Caco-2 (cell line): ENCODE measurements around the gene GAS5. TPM values are rescaled to one million over a fixed set of nuclear protein-coding genes. Genes with fewer than 3 reads are reported as not detected.

Experiments used
- BruUV-seq: library from RNA; stranded (reverse); fragments of 400-500 nt; replicated peaks from 2 replicates; lab custom pipeline; 2021; lab: Mats Ljungman, UMichigan
- CTCF ChIA-PET: fragments of 300-600 bp; sonication (Branson Sonifier 250); formaldehyde crosslinking; loops from one replicate; lab custom pipeline; 2022; ENCODE audit warnings: antibody characterized with exemption; lab: Charles Lee
- POLR2A ChIA-PET: fragments of 300-600 bp; sonication (Branson Sonifier 250); formaldehyde crosslinking; loops from one replicate; lab custom pipeline; 2022; ENCODE audit warnings: antibody characterized with exemption; lab: Charles Lee
- DNase-seq, 2 experiments: peaks; one replicate each; pipeline versions ENCODE4 v3.0.0 to v3.0.0-alpha.2; 2020 to 2022
- H3K27me3 ChIP-seq: replicated peaks from 2 replicates; pipeline ENCODE4 v1.6.0; 2011; ENCODE audit warnings: low read length; ENCODE audit not compliant: control insufficient read depth, insufficient read depth
- H3K36me3 ChIP-seq: 2 replicates; pipeline ENCODE4 v1.5.1; 2011; ENCODE audit warnings: low read length; ENCODE audit not compliant: control insufficient read depth, insufficient read depth
- H3K4me1 ChIP-seq: fragments of 250-450 bp; sonication (Bioruptor Pico); 2 replicates; pipeline ENCODE4 v1.5.1; 2020; ENCODE audit warnings: mild to moderate bottlenecking
- H3K4me3 ChIP-seq: 2 replicates; pipeline ENCODE4 v1.5.1; 2011; ENCODE audit warnings: low read depth, mild to moderate bottlenecking, control low read depth, low read length
- H3K9me3 ChIP-seq: fragments of 250-450 bp; sonication (Bioruptor Pico); 2 replicates; pipeline ENCODE4 v1.5.1; 2020; ENCODE audit warnings: mild to moderate bottlenecking, moderate library complexity
- H3K27ac Mint-ChIP-seq: one replicate; pipeline ENCODE4 v1.8.0; 2022; ENCODE audit warnings: mixed read lengths; ENCODE audit not compliant: unreplicated experiment
- H3K27me3 Mint-ChIP-seq: one replicate; pipeline ENCODE4 v1.8.0; 2022; ENCODE audit warnings: mixed read lengths; ENCODE audit not compliant: insufficient read depth, unreplicated experiment
- H3K36me3 Mint-ChIP-seq: one replicate; pipeline ENCODE4 v1.8.0; 2022; ENCODE audit warnings: mild to moderate bottlenecking, mixed read lengths; ENCODE audit not compliant: insufficient read depth, unreplicated experiment
- H3K4me1 Mint-ChIP-seq: one replicate; pipeline ENCODE4 v1.8.0; 2022; ENCODE audit warnings: low read depth, mixed read lengths; ENCODE audit not compliant: unreplicated experiment
- H3K4me3 Mint-ChIP-seq: one replicate; pipeline ENCODE4 v1.8.0; 2022; ENCODE audit warnings: mild to moderate bottlenecking, moderate library complexity, mixed read lengths; ENCODE audit not compliant: unreplicated experiment
- H3K9me3 Mint-ChIP-seq: one replicate; pipeline ENCODE4 v1.8.0; 2022; ENCODE audit warnings: mixed read lengths; ENCODE audit not compliant: unreplicated experiment
- intact Hi-C: fragments of 100-400 bp; cut with micrococcal nuclease; formaldehyde crosslinking; loops from one replicate; pipeline ENCODE4 v1.10.0; 2022; ENCODE audit not compliant: unreplicated experiment
- total RNA-seq: library from RNA; stranded (reverse); gene quantifications from 2 replicates; pipeline ENCODE4 v1.2.3, GENCODE V29; 2022
- TF ChIP-seq, protein P1 (sequence below), 2 experiments: fragments of 200-600 bp in 1 of 2; IDR thresholded peaks; 1 replicate in 1 of 2; 2 replicates in 1 of 2; pipeline versions ENCODE4 v1.5.1 to v1.8.0; 2011 to 2022; ENCODE audit warnings: antibody characterized with exemption in 1 of 2, control low read depth in 1 of 2, inconsistent platforms in 1 of 2, low read depth in 1 of 2, low read length in 1 of 2, mild to moderate bottlenecking in 1 of 2, moderate library complexity in 1 of 2; ENCODE audit not compliant: insufficient read depth in 1 of 2, severe bottlenecking in 1 of 2, unreplicated experiment in 1 of 2

GAS5 gene
- total RNA-seq, 1 experiment from 2014 or later, result 641 TPM

DNA sequence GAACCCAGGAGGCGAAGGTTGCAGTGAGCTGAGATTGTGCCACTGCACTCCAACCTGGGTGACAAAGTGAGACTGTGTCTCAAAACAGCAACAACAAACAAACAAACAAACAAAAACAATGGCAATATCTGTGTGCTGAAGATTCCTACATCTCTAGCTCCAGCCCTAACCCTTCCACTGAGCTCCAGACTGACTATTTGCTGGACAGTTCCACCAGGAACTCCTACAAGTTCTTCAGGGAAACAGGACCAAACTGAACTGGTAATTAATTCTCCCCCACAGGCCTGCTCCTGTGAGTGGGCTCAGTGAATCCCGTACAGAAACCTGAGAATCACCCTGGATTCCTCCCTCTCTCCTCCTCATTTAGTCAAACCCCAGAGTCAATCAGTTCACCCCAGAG, 47.8 kb upstream of the GAS5 start:
- H3K9me3 ChIP-seq, result no peaks in the 10 kb centered on the region
- H3K4me1 ChIP-seq, result 0 out of 2 replicates have a peak, but pooled peaks cover 7% of the 10 kb centered on the region
- H3K27me3 ChIP-seq, result no peaks in the 10 kb centered on the region
- H3K27me3 Mint-ChIP-seq, result no peaks in the 10 kb centered on the region
- TF ChIP-seq, protein P1, sequence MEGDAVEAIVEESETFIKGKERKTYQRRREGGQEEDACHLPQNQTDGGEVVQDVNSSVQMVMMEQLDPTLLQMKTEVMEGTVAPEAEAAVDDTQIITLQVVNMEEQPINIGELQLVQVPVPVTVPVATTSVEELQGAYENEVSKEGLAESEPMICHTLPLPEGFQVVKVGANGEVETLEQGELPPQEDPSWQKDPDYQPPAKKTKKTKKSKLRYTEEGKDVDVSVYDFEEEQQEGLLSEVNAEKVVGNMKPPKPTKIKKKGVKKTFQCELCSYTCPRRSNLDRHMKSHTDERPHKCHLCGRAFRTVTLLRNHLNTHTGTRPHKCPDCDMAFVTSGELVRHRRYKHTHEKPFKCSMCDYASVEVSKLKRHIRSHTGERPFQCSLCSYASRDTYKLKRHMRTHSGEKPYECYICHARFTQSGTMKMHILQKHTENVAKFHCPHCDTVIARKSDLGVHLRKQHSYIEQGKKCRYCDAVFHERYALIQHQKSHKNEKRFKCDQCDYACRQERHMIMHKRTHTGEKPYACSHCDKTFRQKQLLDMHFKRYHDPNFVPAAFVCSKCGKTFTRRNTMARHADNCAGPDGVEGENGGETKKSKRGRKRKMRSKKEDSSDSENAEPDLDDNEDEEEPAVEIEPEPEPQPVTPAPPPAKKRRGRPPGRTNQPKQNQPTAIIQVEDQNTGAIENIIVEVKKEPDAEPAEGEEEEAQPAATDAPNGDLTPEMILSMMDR (IDR thresholded peaks at IDR 0.05; ENCODE audit: insufficient read depth in 1 of 2, low read depth in 1 of 2, low read length in 1 of 2, severe bottlenecking in 1 of 2, unreplicated experiment in 1 of 2), result no peak
- ChIA-PET CTCF (no interaction called here), POLR2A (no interaction called here)
- H3K9me3 Mint-ChIP-seq, result no peaks in the 10 kb centered on the region
- H3K4me3 Mint-ChIP-seq, result no peak overlapping the region
- H3K4me3 ChIP-seq, result no peak overlapping the region
- no peaks in the 10 kb centered on the region for H3K36me3 ChIP-seq
- peaks cover 10% of the 10 kb centered on the region for H3K4me1 Mint-ChIP-seq
- no peak for DNase-seq
- BruUV-seq, result no TSS peak
- H3K36me3 Mint-ChIP-seq, result no peaks in the 10 kb centered on the region
- intact Hi-C loops, result loop anchor here (10.0 kb wide), 1 partner anchor 491 kb away; no protein-coding TSS in a partner anchor
- no peak overlapping the region for H3K27ac Mint-ChIP-seq

DNA sequence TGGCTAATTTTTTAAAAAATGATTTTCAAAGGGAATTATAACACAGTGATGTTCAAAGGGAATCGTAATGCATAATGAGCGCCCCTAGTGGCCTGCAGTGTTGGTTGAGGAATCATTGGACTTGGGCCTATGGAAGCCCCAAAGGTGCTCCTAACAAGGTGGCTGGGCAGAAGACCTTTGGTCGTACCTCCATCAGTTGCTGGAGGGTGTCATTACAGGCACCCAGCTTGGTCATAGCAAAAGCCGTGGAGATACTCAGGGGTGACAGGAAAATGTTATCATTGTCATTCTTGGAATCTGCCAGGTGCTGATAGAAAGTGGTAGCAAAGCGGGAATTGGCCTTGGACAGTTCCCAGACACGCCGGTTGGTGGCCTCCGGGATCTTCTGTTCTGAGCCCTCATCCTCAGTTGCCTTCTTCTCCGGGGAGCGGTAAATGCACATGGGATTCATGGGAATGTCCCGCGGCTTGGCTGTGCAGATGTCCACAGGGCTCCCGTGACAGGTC, 46.6 kb upstream of the GAS5 start:
- peak in 1 of 2 experiments; percentile 37 for DNase-seq
- Mint-ChIP-seq H3K9me3 (no peaks in the 10 kb centered on the region), H3K4me1 (peaks cover 10% of the 10 kb centered on the region), H3K36me3 (no peaks in the 10 kb centered on the region), H3K4me3 (no peak overlapping the region), H3K27me3 (no peaks in the 10 kb centered on the region), H3K27ac (no peak overlapping the region)
- TF ChIP-seq, protein P1 (IDR thresholded peaks at IDR 0.05; ENCODE audit: insufficient read depth in 1 of 2, low read depth in 1 of 2, low read length in 1 of 2, severe bottlenecking in 1 of 2, unreplicated experiment in 1 of 2), result peak; percentile 38 to 41
- CTCF ChIA-PET, result no interaction called here
- POLR2A ChIA-PET, result interaction anchor here (0.7 kb wide), 1 partner anchor 12 kb away, joined by 5 read pairs; no protein-coding TSS in a partner anchor
- Histone ChIP-seq H3K27me3 (no peaks in the 10 kb centered on the region), H3K4me1 (0 out of 2 replicates have a peak, but pooled peaks cover 7% of the 10 kb centered on the region), H3K4me3 (no peak overlapping the region), H3K36me3 (no peaks in the 10 kb centered on the region), H3K9me3 (no peaks in the 10 kb centered on the region)
- intact Hi-C loops, result loop anchor here (1.0 to 10.0 kb wide), 2 partner anchors 46 to 490 kb away; partner anchors contain the start of gene ZBTB37
- BruUV-seq, result no TSS peak

DNA sequence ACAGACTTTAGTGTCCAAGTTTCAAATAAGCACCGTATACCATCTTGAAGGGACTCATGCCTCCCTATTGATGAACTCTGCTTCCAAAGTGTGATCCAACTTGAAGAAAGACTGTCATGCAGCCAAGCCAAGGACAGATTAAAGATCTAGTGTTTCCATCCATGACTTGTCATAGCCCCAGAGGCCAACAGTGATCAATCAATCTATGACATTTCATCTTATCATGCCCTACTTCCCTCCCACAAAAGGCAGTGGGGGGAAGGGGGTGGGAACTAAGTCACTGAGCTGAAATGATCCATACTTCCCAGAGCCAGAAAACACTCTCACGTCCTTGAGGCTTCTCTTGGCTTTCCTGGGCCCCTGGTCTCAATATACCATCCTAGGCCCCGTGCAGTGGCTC, 45.3 kb upstream of the GAS5 start:
- no peaks in the 10 kb centered on the region for H3K36me3 Mint-ChIP-seq

More for the DNA sequence above, 45.3 kb upstream of the GAS5 start:
- TF ChIP-seq, protein P1 (IDR thresholded peaks at IDR 0.05; ENCODE audit: insufficient read depth in 1 of 2, low read depth in 1 of 2, low read length in 1 of 2, severe bottlenecking in 1 of 2, unreplicated experiment in 1 of 2), result no peak
- ChIA-PET POLR2A (no interaction called here), CTCF (no interaction called here)
- Histone ChIP-seq H3K27me3 (no peaks in the 10 kb centered on the region), H3K4me1 (0 out of 2 replicates have a peak, but pooled peaks cover 7% of the 10 kb centered on the region), H3K36me3 (no peaks in the 10 kb centered on the region), H3K9me3 (no peaks in the 10 kb centered on the region), H3K4me3 (no peak overlapping the region)
- no peak for DNase-seq
- no peaks in the 10 kb centered on the region for H3K9me3 Mint-ChIP-seq
- no peaks in the 10 kb centered on the region for H3K27me3 Mint-ChIP-seq
- H3K4me1 Mint-ChIP-seq, result peaks cover 10% of the 10 kb centered on the region
- BruUV-seq, result no TSS peak
- intact Hi-C loops, result loop anchor here (10.0 kb wide), 1 partner anchor 488 kb away; no protein-coding TSS in a partner anchor
- no peak overlapping the region for H3K27ac Mint-ChIP-seq
- H3K4me3 Mint-ChIP-seq, result no peak overlapping the region
